HG02943 (cell line): Measurements from ENCODE around the gene TRAM1L1.
A peak's percentile ranks its signal among the peaks of the same experiment; 100 is the strongest.

ENCODE experiments used
- ATAC-seq: cut with Tn5 transposase; IDR thresholded peaks from one replicate; pipeline ENCODE4 v1.9.1; 2021; ENCODE audit warnings: mild to moderate bottlenecking, low read depth, moderate library complexity; ENCODE audit not compliant: unreplicated experiment

Gene TRAM1L1

DNA sequence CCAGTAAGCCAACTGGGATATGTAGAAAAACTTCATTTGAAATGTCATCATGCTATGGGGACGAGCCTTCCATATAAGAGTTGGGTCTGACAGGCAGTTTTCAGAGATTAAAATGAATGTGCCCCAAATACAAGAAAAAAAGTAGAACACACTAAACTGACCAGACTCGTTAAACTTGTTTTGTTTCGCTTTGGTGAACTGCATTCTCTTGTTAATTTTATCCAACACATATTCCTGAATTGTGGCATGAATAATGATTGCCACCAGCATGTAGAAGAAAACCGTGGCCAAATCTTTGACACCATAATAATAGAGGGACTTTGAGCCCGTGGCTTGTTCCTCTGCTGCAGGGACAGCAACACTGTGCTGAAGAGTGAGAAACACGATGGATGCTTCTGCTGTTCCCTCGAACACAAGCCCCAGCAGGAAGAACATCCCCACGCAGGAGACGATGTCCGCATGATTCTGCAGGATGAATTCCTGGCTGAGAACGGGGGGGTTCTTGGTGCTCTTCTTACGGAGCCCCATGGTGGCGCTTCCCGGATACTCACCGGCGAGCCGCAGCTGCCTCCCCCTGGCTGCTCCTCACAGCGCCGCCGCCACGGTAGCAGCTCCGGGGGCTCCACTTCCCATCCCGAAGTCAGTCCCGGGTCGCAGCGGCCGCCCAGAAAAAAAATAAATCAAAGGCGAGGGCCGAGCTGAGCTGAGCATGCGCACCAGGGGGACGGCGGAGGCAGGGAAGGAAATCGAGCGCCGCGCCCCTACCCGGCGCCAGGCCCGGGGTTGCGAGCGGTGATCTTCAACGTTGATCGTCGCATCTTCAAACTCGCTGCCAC, at the start of gene TRAM1L1:
Gene TRAM1L1, minus strand, starts transcription at position 711 of the 836 bp plus-strand sequence. Its CDS starts 183 bp downstream, at position 528.
- peak; percentile 64 for ATAC-seq

DNA sequence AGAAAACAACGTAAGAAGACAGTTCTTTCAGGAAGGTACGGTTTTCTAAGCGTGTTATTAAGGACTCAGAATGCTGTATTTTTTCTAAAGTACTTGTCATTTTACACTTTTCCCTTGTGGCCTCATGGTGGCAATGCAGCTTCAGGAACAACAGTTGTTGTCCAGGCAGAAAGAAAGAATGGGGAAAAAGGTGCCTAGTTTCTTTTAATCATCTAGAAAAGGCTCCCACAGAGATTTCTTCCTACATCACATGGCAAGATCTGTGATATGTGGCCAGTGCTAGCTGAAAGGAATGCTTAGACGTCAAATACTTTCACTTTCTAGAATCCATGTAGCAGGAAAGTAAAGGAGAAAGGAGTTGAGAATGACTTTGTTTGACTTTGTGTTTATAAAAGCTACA, 49.0 kb upstream of the TRAM1L1 start:
- no peak for ATAC-seq

DNA sequence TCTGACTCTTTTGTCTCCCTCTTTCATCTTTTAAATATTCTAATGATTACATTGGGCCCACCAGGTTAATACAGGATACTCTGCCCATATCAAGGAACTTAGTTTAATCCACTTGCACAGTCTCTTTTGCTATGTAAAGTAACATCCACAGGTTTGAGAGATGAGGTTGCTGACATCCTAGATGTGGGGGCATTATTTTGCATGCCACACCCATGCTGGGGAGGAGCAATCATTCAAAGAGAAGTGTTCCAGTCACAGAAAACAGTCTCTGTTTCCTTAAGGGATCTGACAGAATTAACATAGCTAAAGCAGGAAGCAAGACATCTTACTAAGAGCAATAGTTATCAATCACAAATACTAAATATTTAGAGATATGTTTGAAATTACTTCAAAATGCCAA, 11.5 kb upstream of the TRAM1L1 start:
- no peak for ATAC-seq

DNA sequence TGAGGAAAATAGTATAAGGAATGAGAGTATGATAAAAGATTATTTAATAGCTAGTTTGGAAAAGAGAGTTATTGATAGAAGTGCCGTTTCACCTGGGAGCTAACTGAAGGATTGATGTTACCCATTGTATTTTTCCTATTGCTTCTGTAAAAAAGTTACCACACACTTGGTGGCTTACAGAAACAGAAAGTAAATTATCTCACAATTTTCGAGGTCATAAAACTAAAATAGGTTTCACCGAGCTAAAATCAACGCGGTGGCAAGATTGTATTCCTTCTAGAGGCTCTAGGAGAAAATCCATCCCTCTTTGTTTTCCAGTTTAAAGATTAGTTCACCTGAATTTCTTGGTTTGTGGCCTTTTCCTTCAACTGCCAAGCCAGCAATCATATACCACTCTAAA, 11.1 kb upstream of the TRAM1L1 start:
- no peak for ATAC-seq

DNA sequence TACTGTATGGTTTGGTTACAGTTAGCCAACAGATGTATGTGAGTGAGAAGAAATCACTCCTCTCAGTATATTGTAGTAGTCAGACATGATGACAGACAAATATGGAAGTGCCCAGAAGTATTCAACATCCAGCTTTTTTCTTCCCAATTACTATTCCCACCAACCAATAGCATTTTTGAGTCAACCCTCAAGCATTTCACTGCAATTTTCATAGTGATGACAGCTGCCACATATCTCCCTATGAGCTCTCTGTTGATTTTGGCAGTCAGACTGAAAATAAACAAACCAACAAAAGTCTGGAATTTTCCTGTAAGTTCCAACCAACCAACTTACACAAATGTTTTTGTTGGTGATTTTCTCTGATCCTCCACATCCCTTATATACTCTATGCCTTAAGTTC, 8.2 kb upstream of the TRAM1L1 start:
- no peak for ATAC-seq

DNA sequence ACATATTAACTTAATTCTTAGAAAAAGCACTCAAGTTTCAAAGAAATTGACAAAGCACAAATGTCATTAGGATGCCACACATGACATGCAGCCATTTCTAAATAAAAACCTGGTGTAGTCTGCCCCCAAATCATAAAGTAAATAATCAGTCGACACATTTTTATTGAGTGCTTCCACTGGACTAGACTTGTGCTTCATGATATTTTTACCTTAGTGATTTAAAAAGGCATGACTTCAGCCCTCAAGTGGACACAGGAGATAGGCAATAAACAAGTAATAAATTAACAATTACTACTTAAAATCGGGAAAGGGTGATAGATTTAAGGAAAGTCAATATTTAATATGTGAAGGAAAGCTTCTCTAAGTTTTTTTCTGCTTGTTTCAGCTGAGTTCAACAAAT, 7.6 kb downstream of the TRAM1L1 start:
- ATAC-seq, result no peak

DNA sequence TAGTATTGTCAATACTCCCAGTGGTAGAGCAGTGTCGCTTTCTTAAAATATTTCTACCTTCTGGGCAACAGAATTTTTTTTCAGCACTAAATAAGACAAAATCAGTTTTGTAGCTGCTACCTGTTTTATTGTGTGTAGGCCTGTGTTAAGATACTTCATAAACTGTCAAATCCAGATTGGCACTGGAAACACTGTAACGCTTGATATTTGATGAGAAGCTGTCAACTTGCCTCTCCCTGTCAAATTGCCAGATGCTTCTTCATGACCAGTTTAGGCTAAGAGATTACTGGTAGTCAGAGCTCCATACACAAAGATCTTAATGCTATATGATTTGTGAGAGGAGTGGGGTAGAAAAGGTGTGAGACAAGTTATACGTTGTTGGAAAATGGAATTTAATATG, 17.3 kb downstream of the TRAM1L1 start:
- no peak for ATAC-seq

DNA sequence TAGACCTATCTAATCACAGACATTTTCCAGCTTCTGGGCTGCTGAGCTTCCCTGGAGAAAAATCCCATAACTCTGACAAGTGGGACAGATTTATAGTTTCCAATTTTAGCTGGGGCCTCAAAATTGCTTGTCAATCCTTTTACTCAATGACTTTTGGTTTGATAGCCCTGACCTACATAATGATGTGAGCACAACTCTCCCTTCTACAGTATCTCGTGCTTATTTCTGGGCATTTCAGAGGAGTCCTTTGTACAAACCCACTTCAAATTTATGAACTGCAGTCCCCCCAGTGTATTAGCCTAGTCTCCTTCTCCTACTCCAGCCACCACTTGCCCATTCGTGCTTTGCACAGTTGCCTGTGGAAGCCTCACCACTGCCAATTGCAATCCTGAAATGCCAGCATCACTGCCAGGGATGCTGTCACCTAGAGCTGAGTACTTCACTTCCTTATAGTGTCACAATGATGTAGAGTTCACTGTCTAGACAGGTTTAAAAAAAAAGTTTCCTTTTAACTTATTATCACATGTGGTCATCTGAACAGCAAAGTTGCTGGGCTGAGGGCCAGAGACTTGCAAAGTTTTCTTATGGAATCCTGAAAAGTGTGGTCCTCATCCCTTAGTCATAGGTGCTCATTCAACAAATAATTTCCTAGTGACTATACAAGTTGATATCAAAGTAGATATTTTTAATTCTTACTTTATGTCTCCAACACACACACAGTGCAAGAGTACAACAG, 21.2 kb downstream of the TRAM1L1 start:
- ATAC-seq, result no peak

DNA sequence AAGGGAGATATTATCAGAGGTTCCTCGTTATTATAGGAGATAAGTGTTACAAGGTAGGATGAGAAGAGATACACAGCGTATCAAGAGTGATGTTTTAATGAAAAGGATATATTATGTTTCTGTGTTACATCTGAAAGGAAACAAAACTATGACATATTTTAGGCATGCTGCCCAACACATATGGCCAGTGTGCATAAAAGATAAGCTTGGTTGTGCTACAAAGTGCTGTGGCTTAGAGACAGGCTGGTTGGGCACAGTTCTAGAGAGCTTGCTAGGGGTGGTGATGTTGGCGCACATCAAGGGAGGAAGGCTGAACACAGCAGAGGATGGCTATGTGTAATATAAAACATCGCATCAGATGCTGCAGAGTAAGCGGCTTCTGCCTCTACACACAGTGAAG, 42.4 kb downstream of the TRAM1L1 start:
- ATAC-seq, result no peak
